T-helper 17 cell (primary cell): ENCODE data around the gene TAS2R46. TPM values are rescaled to one million over a fixed set of nuclear protein-coding genes. Genes with fewer than 3 reads are reported as not detected.

Experiments
- ATAC-seq: fragments of 150-1000 bp; cut with Tn5 transposase; 2 replicates; pipeline ENCODE4 v1.10.0; 2021; ENCODE audit warnings: mild to moderate bottlenecking, moderate library complexity
- DNase-seq, 3 donors: peaks; one replicate each; pipeline versions ENCODE4 v3.0.0 to v3.0.0-alpha.2; 2020 to 2021
- H3K9me3 ChIP-seq: one replicate; pipeline ENCODE4 v1.7.0; 2013; ENCODE audit warnings: low read length, mild to moderate bottlenecking; ENCODE audit not compliant: control insufficient read depth, poor library complexity, severe bottlenecking
- H3K27ac Mint-ChIP-seq: one replicate; pipeline ENCODE4 v1.8.0; 2022; ENCODE audit warnings: mild to moderate bottlenecking, moderate library complexity, mixed read lengths
- H3K27me3 Mint-ChIP-seq: one replicate; pipeline ENCODE4 v1.8.0; 2022; ENCODE audit warnings: mixed read lengths
- H3K36me3 Mint-ChIP-seq: one replicate; pipeline ENCODE4 v1.8.0; 2022; ENCODE audit warnings: low read depth, mixed read lengths
- H3K4me1 Mint-ChIP-seq: one replicate; pipeline ENCODE4 v1.8.0; 2022; ENCODE audit warnings: mild to moderate bottlenecking, mixed read lengths
- H3K4me3 Mint-ChIP-seq: one replicate; pipeline ENCODE4 v1.8.0; 2022; ENCODE audit warnings: mild to moderate bottlenecking, moderate library complexity, mixed read lengths
- total RNA-seq, 4 donors: library from RNA in 2 of 4; stranded (reverse) in 2 of 4; gene quantifications; one replicate each; pipeline ENCODE4 v1.2.3 and lab custom pipeline; 2022 to 2026

TAS2R46 gene
- total RNA-seq, 2 donors from 2014 or later, result 1.2 to 2.2 TPM

- H3K9me3 ChIP-seq, result no peaks in the 10 kb centered on the region
- Mint-ChIP-seq H3K27ac (no peak within 1 kb of the TSS), H3K4me1 (peaks cover 6% of the 10 kb centered on the region), H3K27me3 (no peaks in the 10 kb centered on the region), H3K36me3 (no peaks in the 10 kb centered on the region), H3K4me3 (no peak within 1 kb of the TSS)
- no peak for ATAC-seq
- no peak for DNase-seq
Observed at GRCh38 chr12:11022520-11022919, 39.6 kb downstream of the TAS2R46 start, which contains the start of gene TAS2R19. TSS of gene TAS2R19 (minus strand) at chr12:11022620. CDS start at chr12:11022571, 49 bp downstream.

- Mint-ChIP-seq H3K36me3 (peaks cover 2% of the 10 kb centered on the region), H3K4me1 (peaks cover 14% of the 10 kb centered on the region), H3K27me3 (no peaks in the 10 kb centered on the region), H3K27ac (no peak overlapping the region), H3K4me3 (no peak overlapping the region)
- ATAC-seq (no peak), DNase-seq (no peak)
- no peaks in the 10 kb centered on the region for H3K9me3 ChIP-seq
Observed at GRCh38 chr12:11016937-11017336, 45.2 kb downstream of the TAS2R46 start.

- H3K36me3 Mint-ChIP-seq, result peaks cover 2% of the 10 kb centered on the region
- no peaks in the 10 kb centered on the region for H3K27me3 Mint-ChIP-seq
Observed at GRCh38 chr12:11015775-11016430, 46.2 kb downstream of the TAS2R46 start.

GRCh38 chr12:11014234-11014633 is 47.9 kb downstream of the TAS2R46 start:
- Mint-ChIP-seq H3K4me3 (no peak overlapping the region), H3K36me3 (peaks cover 2% of the 10 kb centered on the region), H3K27me3 (no peaks in the 10 kb centered on the region), H3K27ac (no peak overlapping the region), H3K4me1 (peaks cover 9% of the 10 kb centered on the region)
- H3K9me3 ChIP-seq, result no peaks in the 10 kb centered on the region
- DNase-seq (no peak), ATAC-seq (no peak)

More at GRCh38 chr12:11015775-11016430, 46.2 kb downstream of the TAS2R46 start:
- H3K9me3 ChIP-seq, result no peaks in the 10 kb centered on the region
- DNase-seq, result no peak
- peaks cover 9% of the 10 kb centered on the region for H3K4me1 Mint-ChIP-seq
- ATAC-seq, result no peak
- no peak overlapping the region for H3K4me3 Mint-ChIP-seq
- H3K27ac Mint-ChIP-seq, result no peak overlapping the region

Other genes starting within 250 kb of the TAS2R46 start
- under 1 TPM in 1 of 2 donors, not detected in 1; 0.45 TPM for gene TAS2R10, start 235.9 kb downstream of the TAS2R46 start, total RNA-seq
- 1 to 10 TPM; 1.4 to 1.8 TPM for gene PRR4, start 212.8 kb downstream of the TAS2R46 start, total RNA-seq
- 10 to 100 TPM; 29.6 to 33.6 TPM for gene PRH1, start 178.0 kb downstream of the TAS2R46 start, total RNA-seq
- 1 to 10 TPM; 1.2 to 1.4 TPM for gene TAS2R13, start 152.7 kb downstream of the TAS2R46 start, total RNA-seq
- gene PRH2, start 133.1 kb downstream of the TAS2R46 start, total RNA-seq, result not detected
- gene TAS2R14, start 123.0 kb downstream of the TAS2R46 start, total RNA-seq, result 1 to 10 TPM; 2.4 to 2.9 TPM
- gene TAS2R50, start 75.4 kb downstream of the TAS2R46 start, total RNA-seq, result under 1 TPM; 0.47 to 0.91 TPM
- 1 to 10 TPM; 1.1 to 1.7 TPM for gene TAS2R20, start 64.0 kb downstream of the TAS2R46 start, total RNA-seq
- gene TAS2R19, start 39.7 kb downstream of the TAS2R46 start, total RNA-seq, result 1 to 10 TPM; 1.4 to 3.2 TPM
- 1 to 10 TPM; 2.7 to 3.4 TPM for gene TAS2R31, start 30.9 kb downstream of the TAS2R46 start, total RNA-seq
- 1 to 10 TPM; 1.9 to 2.4 TPM for gene TAS2R43, start 30.0 kb upstream of the TAS2R46 start, total RNA-seq
- 1 to 10 TPM; 4.9 to 6.6 TPM for gene TAS2R30, start 72.3 kb upstream of the TAS2R46 start, total RNA-seq
- gene SMIM10L1, start 108.9 kb upstream of the TAS2R46 start, total RNA-seq, result 1 to 10 TPM; 9.1 to 9.2 TPM
- not detected for gene TAS2R42, start 124.6 kb upstream of the TAS2R46 start, total RNA-seq
- gene PRB3, start 207.4 kb upstream of the TAS2R46 start, total RNA-seq, result not detected
- not detected for gene PRB4, start 248.1 kb upstream of the TAS2R46 start, total RNA-seq